K562 (cell line): ENCODE data around the gene SPIN3. TPM values are rescaled to one million over a fixed set of nuclear protein-coding genes. Genes with fewer than 3 reads are reported as not detected.

ENCODE experiments used
- ATAC-seq: fragments of 200-7000 bp; cut with Tn5 transposase; 3 replicates; pipeline ENCODE4 v1.9.1; 2020; ENCODE audit warnings: moderate library complexity
- BruUV-seq: library from RNA; stranded (reverse); fragments of 400-500 nt; replicated peaks from 2 replicates; lab custom pipeline; 2021; lab: Mats Ljungman, UMichigan
- CTCF ChIA-PET: fragments of 300-600 bp; formaldehyde crosslinking; extraction: SDS; loops from one replicate; lab custom pipeline; 2021; ENCODE audit warnings: low intra/inter-chr PET ratio; lab: Yijun Ruan, JAX
- POLR2A ChIA-PET: fragments of 300-600, 350-650 bp; sonication (Branson Sonifier 250); formaldehyde crosslinking; extraction: SDS; loops from one replicate; lab custom pipeline; 2021; ENCODE audit warnings: antibody characterized with exemption, inconsistent platforms; lab: Yijun Ruan, JAX
- DNase-seq, 4 experiments: peaks; one replicate each; pipeline versions ENCODE4 v3.0.0 to v3.0.0-alpha.2; 2011 to 2018; ENCODE audit warnings: low spot score in 3 of 4, mixed read lengths in 3 of 4; ENCODE audit errors: extremely low read depth in 1 of 4
- FAIRE-seq: peaks from 2 replicates; lab custom pipeline; 2011; peaks lifted over from hg19 to GRCh38; lab: Jason Lieb, UNC
- H2AFZ ChIP-seq: 2 replicates; pipeline ENCODE4 v1.6.0; 2011; ENCODE audit warnings: low read depth, low read length, control low read depth, inconsistent platforms
- H3K27ac ChIP-seq: fragments of 200-600 bp; 3 replicates; pipeline ENCODE4 v1.8.0; 2011; ENCODE audit warnings: low read depth, mild to moderate bottlenecking, control low read depth, inconsistent platforms, low read length, moderate library complexity, mixed read lengths; ENCODE audit errors: extremely low read depth
- H3K27me3 ChIP-seq, 2 experiments: fragments of 300-600 bp in 1 of 2; 2 replicates in 1 of 2; 3 replicates in 1 of 2; pipeline versions ENCODE4 v1.6.0 to v1.8.0; 2011; ENCODE audit warnings: inconsistent platforms in 2 of 2, low read length in 2 of 2, mild to moderate bottlenecking in 1 of 2, mixed read lengths in 1 of 2, moderate library complexity in 1 of 2; ENCODE audit not compliant: control insufficient read depth in 2 of 2, insufficient read depth in 2 of 2
- H3K36me3 ChIP-seq: fragments of 300-600 bp; 3 replicates; pipeline ENCODE4 v1.8.0; 2011; ENCODE audit warnings: mild to moderate bottlenecking, low read length, inconsistent platforms; ENCODE audit not compliant: control insufficient read depth, insufficient read depth
- H3K4me1 ChIP-seq, 2 experiments: fragments of 200-600 bp in 1 of 2; replicated peaks in 1 of 2; 2 replicates in 1 of 2; 3 replicates in 1 of 2; pipeline versions ENCODE4 v1.5.1 to v1.8.0; 2011; ENCODE audit warnings: inconsistent platforms in 2 of 2, low read length in 2 of 2, mild to moderate bottlenecking in 1 of 2, mixed read lengths in 1 of 2, moderate library complexity in 1 of 2; ENCODE audit not compliant: control insufficient read depth in 2 of 2, insufficient read depth in 2 of 2
- H3K4me2 ChIP-seq: 2 replicates; pipeline ENCODE4 v1.6.1; 2011; ENCODE audit warnings: low read length, control low read depth, inconsistent platforms, mixed read lengths; ENCODE audit not compliant: insufficient read depth
- H3K4me3 ChIP-seq: fragments of 200-600 bp; sonication (generic), shearing (Covaris generic); 2 replicates; pipeline ENCODE4 v1.5.1; 2016; ENCODE audit warnings: control low read depth, inconsistent platforms
- H3K79me2 ChIP-seq: fragments of 200-600 bp; 3 replicates; pipeline ENCODE4 v1.8.0; 2011; ENCODE audit warnings: low read length, inconsistent platforms; ENCODE audit not compliant: control insufficient read depth, insufficient read depth
- H3K9ac ChIP-seq, 2 experiments: 2 replicates each; pipeline versions ENCODE4 v1.6.0 to v1.6.1; 2011; ENCODE audit warnings: low read depth in 2 of 2, low read length in 2 of 2, control low read depth in 1 of 2, inconsistent platforms in 1 of 2, mild to moderate bottlenecking in 1 of 2, mixed read lengths in 1 of 2; ENCODE audit not compliant: insufficient read depth in 1 of 2
- H3K9me1 ChIP-seq: one replicate; pipeline ENCODE4 v1.6.0; 2011; ENCODE audit warnings: inconsistent platforms, mild to moderate bottlenecking, low read length, moderate library complexity; ENCODE audit not compliant: control insufficient read depth, insufficient read depth
- H3K9me3 ChIP-seq: replicated peaks from 2 replicates; pipeline ENCODE4 v1.5.1; 2011; ENCODE audit warnings: low read depth, low read length, inconsistent platforms; ENCODE audit not compliant: control insufficient read depth, insufficient read depth
- H4K20me1 ChIP-seq: replicated peaks from 2 replicates; pipeline ENCODE4 v1.6.1; 2011; ENCODE audit warnings: low read length, inconsistent platforms, mixed read lengths; ENCODE audit not compliant: control insufficient read depth, insufficient read depth
- ASH1L ChIP-seq: fragments of 450-650 bp; IDR thresholded peaks from 2 replicates; pipeline ENCODE4 v1.6.1; 2018; ENCODE audit warnings: borderline replicate concordance, mild to moderate bottlenecking, low read depth; ENCODE audit not compliant: partially characterized antibody
- COPS2 ChIP-seq: fragments of 450-650 bp; conservative IDR thresholded peaks from 2 replicates; pipeline ENCODE4 v1.6.1; 2016; ENCODE audit warnings: mild to moderate bottlenecking, moderate library complexity
- CTCF ChIP-seq, 3 experiments: IDR thresholded peaks in 2 of 3; conservative IDR thresholded peaks in 1 of 3; 2 replicates each; pipeline ENCODE4 v1.5.1; 2011 to 2012; ENCODE audit warnings: low read length in 3 of 3, mild to moderate bottlenecking in 3 of 3, control low read depth in 2 of 3, improper control_type of control experiment in 1 of 3, inconsistent platforms in 1 of 3, low read depth in 1 of 3, mixed read lengths in 1 of 3, moderate library complexity in 1 of 3; ENCODE audit not compliant: insufficient read depth in 2 of 3
- EZH2 ChIP-seq: IDR thresholded peaks from 2 replicates; pipeline ENCODE4 v1.6.1; 2012; ENCODE audit warnings: low read depth, mild to moderate bottlenecking, inconsistent platforms, low read length, borderline replicate concordance
- KLF16 ChIP-seq: IDR thresholded peaks from 2 replicates; pipeline ENCODE4 v1.6.1; 2016; ENCODE audit warnings: antibody characterized with exemption
- PKNOX1 ChIP-seq: fragments of 450-650 bp; IDR thresholded peaks from 2 replicates; pipeline ENCODE4 v1.6.1; 2016
- SMARCE1 ChIP-seq: fragments of 450-650 bp; IDR thresholded peaks from 2 replicates; pipeline ENCODE4 v1.7.1; 2016; ENCODE audit warnings: mild to moderate bottlenecking
- SMC3 ChIP-seq: conservative IDR thresholded peaks from 2 replicates; pipeline ENCODE4 v1.6.1; 2011; ENCODE audit warnings: low read depth, low read length, improper control_type of control experiment; ENCODE audit not compliant: insufficient read depth
- SRF ChIP-seq, 2 experiments: fragments of 250-450, 450-650 bp in 1 of 2; sonication (Bioruptor Pico) in 1 of 2; sonication (generic) in 1 of 2; formaldehyde crosslinking; IDR thresholded peaks; 2 replicates each; pipeline versions ENCODE4 v1.5.0 to v1.5.1; 2020 to 2022; ENCODE audit warnings: mild to moderate bottlenecking in 1 of 2, missing genetic modification reagents in 1 of 2
- TAF7 ChIP-seq: fragments of 450-650 bp; IDR thresholded peaks from 2 replicates; pipeline ENCODE4 v1.6.1; 2016; ENCODE audit warnings: missing genetic modification characterization, missing compliant biosample characterization
- XRCC5 ChIP-seq: fragments of 200-400 bp; formaldehyde crosslinking; IDR thresholded peaks from 2 replicates; pipeline ENCODE4 v1.6.1; 2017; ENCODE audit warnings: low read depth, mild to moderate bottlenecking, low read length
- ZBTB17 ChIP-seq: fragments of 450-650 bp; formaldehyde crosslinking; IDR thresholded peaks from 2 replicates; pipeline ENCODE4 v1.4.0; 2020; ENCODE audit warnings: mild to moderate bottlenecking
- ZBTB2 ChIP-seq: fragments of 450-650 bp; IDR thresholded peaks from 2 replicates; pipeline ENCODE4 v1.6.1; 2016; ENCODE audit warnings: antibody characterized with exemption
- WGBS: fragments of 100-300 bp; shearing (Covaris generic); methylation state at CpG from one replicate; pipeline ENCODE4 v1.1.6; 2016; ENCODE audit warnings: low coverage, mixed read lengths; ENCODE audit not compliant: insufficient coverage; ENCODE audit errors: missing lambda C conversion rate; 5-methylcytosine and 5-hydroxymethylcytosine counted together
- in situ Hi-C: fragments of 300-500 bp; cut with MboI; formaldehyde crosslinking; loops from 4 replicates; pipeline ENCODE4 v1.15.0; 2018; ENCODE audit warnings: inconsistent platforms, mixed read lengths
- intact Hi-C: fragments of 100-400 bp; cut with micrococcal nuclease; formaldehyde crosslinking; loops from 2 replicates; pipeline ENCODE4 v1.14.2; 2022
- polyA plus RNA-seq, 8 experiments: library from polyadenylated mRNA; depleted of rRNA in 4 of 8; stranded (reverse) in 5 of 8; unstranded in 3 of 8; fragments of >200 nt; fragmentation: Nextera tagmentation in 2 of 8; fragmentation: Illumina TruSeq in 1 of 8; extraction: Ambion mirVana in 2 of 8; extraction: Trizol in 1 of 8; gene quantifications; 2 replicates each; pipeline versions ENCODE4 v1.2.1 to v1.2.3, GENCODE V29; 2011 to 2014; ENCODE audit warnings: inconsistent platforms in 1 of 8, missing spikeins in 1 of 8
- total RNA-seq, 7 experiments: library from RNA; depleted of rRNA in 6 of 7; stranded (reverse); fragments of >200 nt in 6 of 7; fragmentation: Illumina TruSeq in 2 of 7; extraction: Trizol in 2 of 7; gene quantifications; 2 replicates each; pipeline versions ENCODE4 v1.2.1 to v1.2.3, GENCODE V29; 2011 to 2021; ENCODE audit warnings: low replicate concordance in 1 of 7

Gene SPIN3
- total and polyA plus RNA-seq, 9 of the 15 experiments (the other 6 are each of a cell fraction or from before 2014, with no cell fraction given), result 1.6 to 8.0 (median 6.4) TPM

- POLR2A ChIA-PET, result no interaction called here
- H3K9me3 ChIP-seq, result no peaks in the 10 kb centered on the region
- no peak overlapping the region for H3K4me2 ChIP-seq
- H3K36me3 ChIP-seq, result 0 out of 3 replicates have a peak, but pooled peaks cover 2% of the 10 kb centered on the region
- no peaks in the 10 kb centered on the region for H3K27me3 ChIP-seq
- no peak overlapping the region for H3K9ac ChIP-seq
- BruUV-seq, result no TSS peak
- no peaks in the 10 kb centered on the region for H4K20me1 ChIP-seq
- no peaks in the 10 kb centered on the region for H3K9me1 ChIP-seq
- no peak for ATAC-seq
- H3K79me2 ChIP-seq, result no peaks in the 10 kb centered on the region
- no peak for DNase-seq
- H3K4me3 ChIP-seq, result no peak overlapping the region
- no peak for FAIRE-seq
- TF ChIP-seq EZH2 (no peak), ZBTB2 (no peak), XRCC5 (no peak), SRF (CRISPR knock-in tag; IDR thresholded peaks at IDR 0.05) (no peak)
- WGBS, result 67% methylated on average over 1 of the region's 1 CpG
- intact Hi-C loops (no loop called here), in situ Hi-C loops (no loop called here)
- H3K27ac ChIP-seq, result no peak overlapping the region
- H2AFZ ChIP-seq, result no peak overlapping the region
- H3K4me1 ChIP-seq, result no peaks in the 10 kb centered on the region
- CTCF ChIA-PET, result no interaction called here
Observed at GRCh38 chrX:56987741-56988140, 7.6 kb downstream of the SPIN3 start.

GRCh38 chrX:56986138-56986537, 9.2 kb downstream of the SPIN3 start:
- H3K4me3 ChIP-seq, result no peak overlapping the region
- no peaks in the 10 kb centered on the region for H3K27me3 ChIP-seq
- POLR2A ChIA-PET, result no interaction called here
- H3K36me3 ChIP-seq, result 0 out of 3 replicates have a peak, but pooled peaks cover 2% of the 10 kb centered on the region
- ATAC-seq (no peak), DNase-seq (no peak), FAIRE-seq (no peak)
- no peak overlapping the region for H2AFZ ChIP-seq
- H4K20me1 ChIP-seq, result no peaks in the 10 kb centered on the region
- no peaks in the 10 kb centered on the region for H3K9me3 ChIP-seq
- no peaks in the 10 kb centered on the region for H3K79me2 ChIP-seq
- BruUV-seq, result no TSS peak
- intact Hi-C loops, result no loop called here
- no peak overlapping the region for H3K9ac ChIP-seq
- in situ Hi-C loops, result no loop called here
- WGBS, result 33% methylated on average over 1 of the region's 1 CpG
- no peaks in the 10 kb centered on the region for H3K9me1 ChIP-seq
- H3K4me1 ChIP-seq, result no peaks in the 10 kb centered on the region
- H3K4me2 ChIP-seq, result no peak overlapping the region
- H3K27ac ChIP-seq, result no peak overlapping the region
- CTCF ChIA-PET, result no interaction called here
- TF ChIP-seq TAF7 (no peak), KLF16 (no peak), ZBTB17 (no peak), COPS2 (no peak), CTCF (IDR thresholded peaks at IDR 0.05 in 2 of 3, conservative IDR thresholded peaks at IDR 0.05 in 1 of 3; ENCODE audit: insufficient read depth in 2 of 3, low read depth in 1 of 3, low read length in 3 of 3) (no peak), SRF (CRISPR knock-in tag; IDR thresholded peaks at IDR 0.05) (no peak), ASH1L (no peak), SMARCE1 (no peak), PKNOX1 (no peak), SMC3 (no peak)
